HG03457 (cell line): ENCODE results near the gene DDI1.

Experiments used
- ATAC-seq: cut with Tn5 transposase; IDR thresholded peaks from one replicate; pipeline ENCODE4 v1.9.1; 2021; ENCODE audit warnings: moderate number of reproducible peaks; ENCODE audit not compliant: unreplicated experiment

Gene DDI1

DNA sequence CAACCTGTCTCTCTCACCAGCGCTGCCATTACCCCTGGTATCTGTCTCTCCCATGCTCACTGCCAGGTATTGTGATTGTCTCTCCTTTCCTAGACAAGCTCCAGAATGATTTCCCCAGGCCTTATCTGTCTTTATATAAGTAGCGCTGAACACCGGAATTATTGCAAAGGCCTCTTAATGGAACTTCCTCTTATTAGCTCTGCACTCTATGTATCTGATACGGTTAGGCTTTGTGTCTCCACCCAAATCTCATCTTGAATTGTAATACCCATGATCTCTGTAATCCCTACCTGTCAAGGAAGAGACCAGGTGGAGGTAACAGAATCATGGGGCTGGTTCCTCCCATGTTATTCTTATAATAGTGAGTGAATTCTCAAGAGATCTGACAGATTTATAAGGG is 39.3 kb downstream of the DDI1 start:
- no peak for ATAC-seq

DNA sequence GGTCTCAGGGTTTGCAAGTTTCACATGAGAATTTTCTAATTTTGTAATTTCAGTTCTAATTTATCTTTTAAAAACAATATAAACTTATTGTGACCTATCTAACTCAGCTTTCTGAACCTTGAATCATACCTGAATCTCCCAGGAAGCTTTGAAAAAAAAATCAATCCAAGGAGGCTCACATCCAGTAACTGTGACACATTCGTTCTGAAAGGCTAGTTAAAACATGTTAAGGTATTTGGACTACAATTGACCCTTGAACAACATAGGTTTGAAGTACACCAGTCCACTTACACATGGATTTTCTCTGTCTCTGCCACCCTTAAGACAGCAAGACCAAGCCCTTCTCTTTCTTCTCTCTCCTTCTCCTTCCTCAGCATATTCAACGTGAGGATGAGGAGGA is 40.0 kb downstream of the DDI1 start:
- no peak for ATAC-seq

DNA sequence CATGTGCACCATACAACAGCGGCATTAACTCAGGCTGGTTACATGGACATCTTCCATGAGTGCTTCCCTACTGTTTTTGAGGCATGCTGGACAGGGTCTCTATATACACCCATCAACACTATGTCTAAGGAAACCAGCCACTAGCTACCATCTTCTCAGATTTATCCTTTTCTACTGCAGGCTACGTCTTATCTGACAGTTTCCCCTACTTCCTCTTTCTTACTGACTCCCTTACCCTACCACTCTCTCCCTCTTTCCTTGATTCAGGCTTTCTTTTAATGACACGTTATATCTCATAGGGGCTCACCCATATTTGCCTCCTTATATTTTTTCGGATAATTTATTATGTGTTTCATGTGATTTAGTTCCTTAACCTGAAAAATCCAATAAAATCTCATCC is 41.8 kb downstream of the DDI1 start:
- no peak for ATAC-seq

DNA sequence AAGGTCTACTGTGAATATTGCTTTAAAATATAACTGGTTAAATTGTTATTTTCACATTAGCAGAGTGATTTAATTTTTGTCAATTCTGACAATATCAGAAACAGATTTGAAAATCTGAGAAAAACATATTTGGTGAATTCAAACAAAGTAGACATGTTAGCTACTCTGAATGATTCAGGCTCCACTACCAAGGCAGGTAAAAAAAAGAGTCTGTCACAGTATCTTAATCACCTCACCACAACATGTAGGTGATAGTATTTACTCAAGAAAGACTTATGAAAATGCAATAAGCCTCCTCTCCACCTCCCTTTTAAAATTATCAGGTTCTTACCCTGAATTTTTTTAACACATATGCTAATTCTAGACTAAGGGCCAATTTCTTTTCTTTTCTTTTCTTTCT is 42.6 kb downstream of the DDI1 start:
- no peak for ATAC-seq

DNA sequence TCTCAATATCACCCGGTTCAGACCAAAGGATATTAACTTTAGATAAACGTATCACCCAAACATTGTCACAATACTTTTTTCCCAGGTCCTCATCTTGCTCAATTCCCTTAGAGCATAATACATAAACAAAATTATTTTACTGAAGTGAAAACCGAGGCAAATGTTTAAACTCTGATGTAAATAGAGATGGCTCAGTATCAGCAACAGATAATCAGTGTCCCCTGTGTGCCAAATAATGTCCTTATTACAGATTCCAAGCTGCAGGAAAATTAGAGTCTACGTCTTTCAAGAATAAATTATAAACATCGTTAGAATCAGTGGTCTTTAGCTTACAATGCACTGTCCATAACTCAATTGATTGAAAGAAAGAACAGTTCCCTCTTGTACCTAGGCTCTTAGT is 50.2 kb downstream of the DDI1 start:
- ATAC-seq: no peak
